RCC 7860 (cell line): ENCODE measurements around the gene R3HDM1.
"Not testable (repeated sequence)": the region's sequence is repeated elsewhere in the genome, so short reads cannot be mapped to it uniquely, and the experiment has no call there.

Experiments
- DNase-seq: peaks from one replicate; pipeline ENCODE4 v3.0.0-alpha.2; 2015; ENCODE audit warnings: low spot score
- FAIRE-seq: peaks from 2 replicates; lab custom pipeline; 2012; peaks lifted over from hg19 to GRCh38; lab: Jason Lieb, UNC

R3HDM1 gene

GRCh38 chr2:135701442-135701841 is 170.2 kb downstream of the R3HDM1 start:
- DNase-seq = peak; percentile 37
- FAIRE-seq = no peak

- FAIRE-seq = no peak
- no peak for DNase-seq
Observed at GRCh38 chr2:135703300-135703699, 172.0 kb downstream of the R3HDM1 start.

- not testable (repeated sequence) for DNase-seq, FAIRE-seq
Observed at GRCh38 chr2:135704075-135704474, 172.8 kb downstream of the R3HDM1 start.

- FAIRE-seq (no peak), DNase-seq (no peak)
Observed at GRCh38 chr2:135708159-135708558, 176.9 kb downstream of the R3HDM1 start.

GRCh38 chr2:135709992-135710391 is 178.7 kb downstream of the R3HDM1 start:
- peak; percentile 51 for FAIRE-seq
- DNase-seq = peak; percentile 35

- FAIRE-seq, DNase-seq: not testable (repeated sequence)
Observed at GRCh38 chr2:135715086-135715485, 183.8 kb downstream of the R3HDM1 start.

- FAIRE-seq (no peak), DNase-seq (no peak)
Observed at GRCh38 chr2:135728064-135728743, 196.9 kb downstream of the R3HDM1 start.

- DNase-seq (no peak), FAIRE-seq (no peak)
Observed at GRCh38 chr2:135732561-135732960, 201.3 kb downstream of the R3HDM1 start.

GRCh38 chr2:135733045-135733444 is 201.8 kb downstream of the R3HDM1 start:
- no peak for DNase-seq
- no peak for FAIRE-seq

- DNase-seq = no peak
- no peak for FAIRE-seq
Observed at GRCh38 chr2:135736546-135736945, 205.3 kb downstream of the R3HDM1 start.

GRCh38 chr2:135740206-135740605 is 208.9 kb downstream of the R3HDM1 start:
- no peak for DNase-seq
- FAIRE-seq = no peak

- FAIRE-seq (no peak), DNase-seq (no peak)
Observed at GRCh38 chr2:135741043-135741394, 209.7 kb downstream of the R3HDM1 start.

GRCh38 chr2:135741395-135742324 is 210.4 kb downstream of the R3HDM1 start, which contains the start of gene UBXN4:
Gene UBXN4 (plus strand): TSS chr2:135741855. CDS start chr2:135741930, 75 bp downstream.
- DNase-seq (peak; percentile 98), FAIRE-seq (peak; percentile 89)

GRCh38 chr2:135742325-135742757 is 211.1 kb downstream of the R3HDM1 start:
- FAIRE-seq = no peak
- DNase-seq = peak; percentile 28

- FAIRE-seq (no peak), DNase-seq (no peak)
Observed at GRCh38 chr2:135743860-135744259, 212.6 kb downstream of the R3HDM1 start.

GRCh38 chr2:135744760-135745314 is 213.6 kb downstream of the R3HDM1 start:
- FAIRE-seq = no peak
- peak; percentile 29 for DNase-seq

GRCh38 chr2:135745545-135745944 is 214.3 kb downstream of the R3HDM1 start:
- DNase-seq = no peak
- no peak for FAIRE-seq

GRCh38 chr2:135755573-135755972 is 224.3 kb downstream of the R3HDM1 start:
- FAIRE-seq = no peak
- no peak for DNase-seq

GRCh38 chr2:135756692-135757091 is 225.4 kb downstream of the R3HDM1 start:
- DNase-seq (no peak), FAIRE-seq (no peak)

- DNase-seq = no peak
- FAIRE-seq = no peak
Observed at GRCh38 chr2:135762022-135762421, 230.7 kb downstream of the R3HDM1 start.

- FAIRE-seq (no peak), DNase-seq (no peak)
Observed at GRCh38 chr2:135762530-135762929, 231.2 kb downstream of the R3HDM1 start.
